OCI-LY7 (cell line): ENCODE data around the gene PSMD1. TPM values are rescaled to one million over a fixed set of nuclear protein-coding genes. Genes with fewer than 3 reads are reported as not detected.

Experiments
- BruUV-seq: library from RNA; stranded (reverse); fragments of 400-500 nt; replicated peaks from 2 replicates; lab custom pipeline; 2021; lab: Mats Ljungman, UMichigan
- CTCF ChIA-PET: fragments of 300-600 bp; sonication (Branson Sonifier 250); formaldehyde crosslinking; loops from one replicate; lab custom pipeline; 2022; ENCODE audit warnings: antibody characterized with exemption; ENCODE audit not compliant: unreplicated experiment; lab: Charles Lee
- POLR2A ChIA-PET: fragments of 300-600 bp; sonication (Branson Sonifier 250); formaldehyde crosslinking; loops from one replicate; lab custom pipeline; 2022; ENCODE audit warnings: antibody characterized with exemption; lab: Charles Lee
- DNase-seq: peaks from one replicate; pipeline ENCODE4 v3.0.0-alpha.2; 2015; ENCODE audit warnings: low spot score
- H2AFZ ChIP-seq: fragments of 200-600 bp; sonication (generic), shearing (Covaris generic); 2 replicates; pipeline ENCODE4 v1.6.1; 2014; ENCODE audit warnings: mild to moderate bottlenecking, antibody characterized with exemption, low read length, moderate library complexity
- H3K27ac ChIP-seq: fragments of 200-600 bp; sonication (generic); 2 replicates; pipeline ENCODE4 v1.5.1; 2014; ENCODE audit warnings: mixed run types, low read depth, mild to moderate bottlenecking, moderate library complexity, low read length, inconsistent platforms; ENCODE audit not compliant: poor library complexity, severe bottlenecking
- H3K36me3 ChIP-seq: fragments of 200-600 bp; sonication (generic); 2 replicates; pipeline ENCODE4 v1.6.1; 2014; ENCODE audit warnings: mild to moderate bottlenecking, antibody characterized with exemption, low read length, moderate library complexity, mixed read lengths; ENCODE audit not compliant: insufficient read depth
- H3K4me1 ChIP-seq: fragments of 200-600 bp; sonication (generic); 2 replicates; pipeline ENCODE4 v1.5.1; 2014; ENCODE audit warnings: mild to moderate bottlenecking, low read length; ENCODE audit not compliant: insufficient read depth, poor library complexity, severe bottlenecking
- H3K4me2 ChIP-seq: fragments of 200-600 bp; sonication (generic); 2 replicates; pipeline ENCODE4 v1.6.1; 2014; ENCODE audit warnings: mild to moderate bottlenecking, low read length
- H3K4me3 ChIP-seq: fragments of 200-600 bp; sonication (generic); 2 replicates; pipeline ENCODE4 v1.5.1; 2014; ENCODE audit warnings: mild to moderate bottlenecking, low read depth, low read length; ENCODE audit not compliant: poor library complexity, severe bottlenecking
- H3K79me2 ChIP-seq: fragments of 200-600 bp; sonication (generic); 2 replicates; pipeline ENCODE4 v1.6.1; 2016; ENCODE audit warnings: low read depth, mild to moderate bottlenecking, low read length, moderate library complexity, mixed read lengths; ENCODE audit not compliant: insufficient read depth
- H3K9me2 ChIP-seq: fragments of 200-600 bp; sonication (generic); 2 replicates; pipeline ENCODE4 v1.6.1; 2016; ENCODE audit warnings: mild to moderate bottlenecking, low read length, mixed read lengths; ENCODE audit not compliant: insufficient read depth
- H3K9me3 ChIP-seq: fragments of 200-600 bp; sonication (generic); 2 replicates; pipeline ENCODE4 v1.6.1; 2014; ENCODE audit warnings: mild to moderate bottlenecking, mixed run types, low read length, mixed read lengths
- H4K20me1 ChIP-seq: fragments of 200-600 bp; sonication (generic); 2 replicates; pipeline ENCODE4 v1.6.1; 2014; ENCODE audit warnings: mild to moderate bottlenecking, antibody characterized with exemption, low read length, moderate library complexity, mixed read lengths; ENCODE audit not compliant: insufficient read depth
- CTCF ChIP-seq: fragments of 200-600 bp; sonication (generic); conservative IDR thresholded peaks from 2 replicates; pipeline ENCODE4 v1.5.1; 2014; ENCODE audit warnings: mild to moderate bottlenecking, antibody characterized with exemption, low read length, moderate library complexity, mixed read lengths
- EZH2phosphoT487 ChIP-seq: fragments of 200-600 bp; sonication (generic); IDR thresholded peaks from 2 replicates; pipeline ENCODE4 v1.6.1; 2018; ENCODE audit warnings: low read depth, borderline replicate concordance, mild to moderate bottlenecking, mixed run types, antibody characterized with exemption, low read length, moderate library complexity, mixed read lengths
- intact Hi-C: fragments of 100-400 bp; cut with micrococcal nuclease; formaldehyde crosslinking; loops from one replicate; pipeline ENCODE4 v1.10.0; 2022; ENCODE audit not compliant: unreplicated experiment
- total RNA-seq, 2 experiments: library from RNA; depleted of rRNA in 1 of 2; stranded (reverse); fragments of >200 nt in 1 of 2; shearing (Covaris generic) in 1 of 2; gene quantifications; 2 replicates each; pipeline ENCODE4 v1.2.3, GENCODE V29; 2014 to 2022

Gene PSMD1
- total RNA-seq, 2 experiments from 2014 or later = 60.5 to 105 TPM

GRCh38 chr2:231190531-231191197 lies 134.0 kb downstream of the PSMD1 start:
- H3K36me3 ChIP-seq = no peaks in the 10 kb centered on the region
- no peak overlapping the region for H2AFZ ChIP-seq
- H3K4me2 ChIP-seq = no peak overlapping the region
- H3K27ac ChIP-seq = no peak overlapping the region
- BruUV-seq = no TSS peak
- no peaks in the 10 kb centered on the region for H3K9me2 ChIP-seq
- no peaks in the 10 kb centered on the region for H4K20me1 ChIP-seq
- intact Hi-C loops = no loop called here
- CTCF ChIA-PET = no interaction called here
- no peak for DNase-seq
- H3K4me1 ChIP-seq = no peaks in the 10 kb centered on the region
- H3K9me3 ChIP-seq = no peaks in the 10 kb centered on the region
- POLR2A ChIA-PET = interaction anchor here (0.7 kb wide), 1 partner anchor 233 kb away, joined by 3 read pairs; no protein-coding TSS in a partner anchor
- H3K79me2 ChIP-seq = no peaks in the 10 kb centered on the region
- H3K4me3 ChIP-seq = no peak overlapping the region
- TF ChIP-seq EZH2phosphoT487 (no peak), CTCF (no peak)

DNA sequence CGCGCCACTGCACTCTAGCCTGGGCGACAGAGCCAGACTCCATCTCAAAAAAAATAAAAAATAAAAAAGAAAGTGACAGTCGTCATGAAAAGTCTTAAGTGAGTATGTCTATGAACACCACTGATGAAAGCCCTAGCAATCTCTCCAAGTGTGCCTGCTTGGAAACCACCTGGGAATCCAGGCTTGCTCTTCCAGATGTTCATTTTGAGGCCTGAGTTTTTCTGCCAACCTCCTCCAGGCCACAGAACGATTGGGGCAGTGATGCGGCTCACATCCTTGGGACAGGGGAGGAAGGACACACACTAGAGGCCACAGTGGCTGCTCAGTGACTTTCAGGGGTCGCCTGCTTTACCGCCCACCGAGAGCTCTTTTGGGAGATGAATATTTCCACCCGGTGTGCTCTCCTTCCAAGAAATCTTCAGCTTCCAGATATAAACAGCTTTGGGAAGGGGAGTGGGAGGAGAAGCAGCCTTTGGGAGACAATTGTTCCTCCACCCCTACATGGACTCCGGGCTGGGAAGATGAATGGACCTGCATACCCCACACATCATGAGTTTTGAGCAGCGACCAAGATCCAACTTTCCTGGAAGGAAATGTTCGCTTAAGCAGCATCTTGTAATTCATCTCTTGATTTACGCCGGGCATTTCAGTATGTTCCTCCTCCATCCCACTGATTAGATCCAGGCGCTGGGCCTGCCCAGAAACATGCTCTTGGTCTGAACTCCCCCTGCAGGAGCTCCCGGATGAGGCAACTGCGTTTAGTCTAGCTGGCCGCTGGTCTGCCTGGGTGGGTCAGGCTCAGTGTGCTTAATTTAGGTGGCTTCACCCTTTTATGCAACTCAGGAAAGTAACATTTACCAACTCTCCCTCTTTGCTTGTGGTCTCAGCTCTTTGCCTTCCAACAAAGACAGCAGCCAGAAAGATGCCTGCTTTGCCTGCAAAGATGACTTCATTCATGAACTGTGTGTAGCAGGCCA lies 135.5 kb downstream of the PSMD1 start:
- Histone ChIP-seq H4K20me1 (no peaks in the 10 kb centered on the region), H3K4me3 (no peak overlapping the region), H3K27ac (no peak overlapping the region), H3K36me3 (no peaks in the 10 kb centered on the region), H3K4me2 (no peak overlapping the region), H2AFZ (no peak overlapping the region), H3K9me3 (no peaks in the 10 kb centered on the region), H3K4me1 (no peaks in the 10 kb centered on the region), H3K9me2 (no peaks in the 10 kb centered on the region), H3K79me2 (no peaks in the 10 kb centered on the region)
- no TSS peak for BruUV-seq
- intact Hi-C loops = no loop called here
- peak; percentile 20 for DNase-seq
- no peak for TF ChIP-seq EZH2phosphoT487
- TF ChIP-seq CTCF = peak; percentile 59
- POLR2A ChIA-PET = no interaction called here
- CTCF ChIA-PET = no interaction called here
